Neural progenitor cell (in vitro differentiated cells): ENCODE results near the gene AATK. TPM values are rescaled to one million over a fixed set of nuclear protein-coding genes. Genes with fewer than 3 reads are reported as not detected.

ENCODE experiments used
- DNase-seq: peaks from one replicate; pipeline ENCODE4 v3.0.0-alpha.2; 2016; ENCODE audit warnings: low spot score
- H2AFZ ChIP-seq: fragments of 200-600 bp; sonication (generic); replicated peaks from 2 replicates; pipeline ENCODE4 v1.6.1; 2016; ENCODE audit warnings: antibody characterized with exemption
- H3F3A ChIP-seq: fragments of 200-600 bp; sonication (generic); 2 replicates; pipeline ENCODE4 v1.6.1; 2016; ENCODE audit warnings: antibody characterized with exemption, low read depth
- H3K27ac ChIP-seq: fragments of 200-600 bp; sonication (generic); 2 replicates; pipeline ENCODE4 v1.5.1; 2016; ENCODE audit warnings: mild to moderate bottlenecking
- H3K27me3 ChIP-seq: fragments of 200-600 bp; sonication (generic); 2 replicates; pipeline ENCODE4 v1.6.1; 2016; ENCODE audit warnings: mild to moderate bottlenecking, moderate library complexity
- H3K36me3 ChIP-seq: fragments of 200-600 bp; sonication (generic); 2 replicates; pipeline ENCODE4 v1.5.1; 2016
- H3K4me1 ChIP-seq: fragments of 200-600 bp; sonication (generic); 2 replicates; pipeline ENCODE4 v1.6.1; 2016; ENCODE audit warnings: mixed run types
- H3K4me2 ChIP-seq: fragments of 200-600 bp; sonication (generic); 2 replicates; pipeline ENCODE4 v1.6.1; 2016
- H3K4me3 ChIP-seq: fragments of 200-600 bp; sonication (generic); 2 replicates; pipeline ENCODE4 v1.5.1; 2016
- H3K79me2 ChIP-seq: fragments of 200-600 bp; sonication (generic); 2 replicates; pipeline ENCODE4 v1.6.1; 2016; ENCODE audit warnings: low read depth
- H3K9ac ChIP-seq: fragments of 200-600 bp; sonication (generic); 2 replicates; pipeline ENCODE4 v1.6.1; 2016
- H3K9me3 ChIP-seq: fragments of 200-600 bp; sonication (generic); 2 replicates; pipeline ENCODE4 v1.5.1; 2016; ENCODE audit warnings: low read depth
- H4K20me1 ChIP-seq: fragments of 200-600 bp; sonication (generic); 2 replicates; pipeline ENCODE4 v1.6.1; 2016; ENCODE audit warnings: low read depth
- H3K27ac Mint-ChIP-seq: 3 replicates; pipeline ENCODE4 v1.8.0; 2021; ENCODE audit warnings: mixed read lengths
- H3K27me3 Mint-ChIP-seq: 2 replicates; pipeline ENCODE4 v1.8.0; 2022; ENCODE audit warnings: low read depth, mild to moderate bottlenecking, inconsistent platforms, moderate library complexity, mixed read lengths; ENCODE audit not compliant: insufficient read depth
- H3K36me3 Mint-ChIP-seq: 3 replicates; pipeline ENCODE4 v1.8.0; 2021; ENCODE audit warnings: mixed read lengths
- H3K4me1 Mint-ChIP-seq: 3 replicates; pipeline ENCODE4 v1.8.0; 2021; ENCODE audit warnings: mixed read lengths
- H3K4me3 Mint-ChIP-seq: 3 replicates; pipeline ENCODE4 v1.8.0; 2021; ENCODE audit warnings: mild to moderate bottlenecking, moderate library complexity, mixed read lengths
- H3K9me3 Mint-ChIP-seq: 3 replicates; pipeline ENCODE4 v1.8.0; 2020; ENCODE audit warnings: mixed read lengths
- EZH2 ChIP-seq: fragments of 200-600 bp; sonication (generic); IDR thresholded peaks from 2 replicates; pipeline ENCODE4 v1.6.1; 2017; ENCODE audit warnings: antibody characterized with exemption, mild to moderate bottlenecking, moderate library complexity
- EZH2phosphoT487 ChIP-seq: fragments of 200-600 bp; sonication (generic); IDR thresholded peaks from 2 replicates; pipeline ENCODE4 v1.6.1; 2017; ENCODE audit warnings: antibody characterized with exemption
- total RNA-seq: library from RNA; depleted of rRNA; stranded (reverse); fragments of >200 nt; gene quantifications from 2 replicates; pipeline ENCODE4 v1.2.3, GENCODE V29; 2015; ENCODE audit warnings: low replicate concordance
- TF ChIP-seq, protein P1 (sequence below): fragments of 200-600 bp; sonication (generic); IDR thresholded peaks from 2 replicates; pipeline ENCODE4 v1.5.1; 2017; ENCODE audit warnings: antibody characterized with exemption, mild to moderate bottlenecking

The AATK gene
- total RNA-seq, 1 donor from 2014 or later: 0.32 TPM

DNA sequence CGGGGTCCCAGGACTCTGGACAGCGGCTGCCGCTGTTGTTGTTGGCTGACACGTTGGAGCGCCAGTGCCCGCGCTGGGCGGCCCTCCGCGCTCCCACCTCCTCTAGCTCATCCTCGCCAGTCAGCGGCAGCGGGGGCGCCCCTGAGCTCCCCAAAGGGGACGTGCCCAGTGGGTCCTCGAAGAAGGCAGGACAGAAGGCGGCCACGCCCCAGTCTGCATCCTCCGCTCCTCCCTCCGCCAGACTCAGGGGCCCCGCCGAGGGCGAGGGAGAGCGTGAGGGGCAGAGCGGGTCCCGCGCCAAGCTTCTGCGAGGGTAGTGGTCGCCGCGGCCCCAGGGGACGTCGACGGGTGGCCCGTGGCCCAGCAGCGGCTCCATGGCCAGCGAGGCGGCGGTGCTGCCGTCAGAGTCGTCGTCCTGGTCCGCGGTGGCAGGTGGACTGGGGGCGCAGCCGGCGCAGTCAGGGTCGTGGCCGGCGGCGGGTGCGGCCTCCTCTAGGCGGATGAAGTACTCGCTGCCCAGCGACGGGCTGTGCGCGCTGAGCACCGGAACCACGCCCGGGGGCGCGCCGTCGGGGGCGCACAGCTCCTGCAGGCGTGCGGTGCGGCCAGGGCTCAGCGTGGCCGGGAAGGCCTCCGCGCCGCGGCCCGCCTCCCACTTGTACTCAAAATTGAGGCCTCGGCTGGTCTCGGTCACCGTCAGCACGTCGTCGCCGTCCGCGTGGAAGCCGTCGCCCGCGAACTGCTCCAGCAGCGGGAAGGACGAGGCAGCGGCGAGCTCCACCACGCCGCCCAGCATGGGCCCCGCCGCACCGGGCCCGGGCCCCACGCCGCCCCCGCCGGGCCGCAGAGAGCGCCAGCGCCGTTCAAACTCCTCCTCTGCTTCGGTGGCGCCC is 43.9 kb downstream of the AATK start:
- Histone ChIP-seq H3K27ac (no peak overlapping the region), H3K9ac (no peak overlapping the region), H3K9me3 (no peaks in the 10 kb centered on the region), H2AFZ (no peak overlapping the region), H3K4me3 (no peak overlapping the region), H3K4me1 (no peaks in the 10 kb centered on the region), H3K79me2 (no peaks in the 10 kb centered on the region), H3F3A (peaks cover 10% of the 10 kb centered on the region), H3K4me2 (no peak overlapping the region), H3K36me3 (no peaks in the 10 kb centered on the region), H3K27me3 (peaks cover 14% of the 10 kb centered on the region), H4K20me1 (peaks cover 4% of the 10 kb centered on the region)
- Mint-ChIP-seq H3K27me3 (peaks cover 5% of the 10 kb centered on the region), H3K36me3 (peaks cover 2% of the 10 kb centered on the region), H3K4me3 (no peak overlapping the region), H3K4me1 (peaks cover 3% of the 10 kb centered on the region), H3K27ac (no peak overlapping the region), H3K9me3 (no peaks in the 10 kb centered on the region)
- TF ChIP-seq, protein P1, sequence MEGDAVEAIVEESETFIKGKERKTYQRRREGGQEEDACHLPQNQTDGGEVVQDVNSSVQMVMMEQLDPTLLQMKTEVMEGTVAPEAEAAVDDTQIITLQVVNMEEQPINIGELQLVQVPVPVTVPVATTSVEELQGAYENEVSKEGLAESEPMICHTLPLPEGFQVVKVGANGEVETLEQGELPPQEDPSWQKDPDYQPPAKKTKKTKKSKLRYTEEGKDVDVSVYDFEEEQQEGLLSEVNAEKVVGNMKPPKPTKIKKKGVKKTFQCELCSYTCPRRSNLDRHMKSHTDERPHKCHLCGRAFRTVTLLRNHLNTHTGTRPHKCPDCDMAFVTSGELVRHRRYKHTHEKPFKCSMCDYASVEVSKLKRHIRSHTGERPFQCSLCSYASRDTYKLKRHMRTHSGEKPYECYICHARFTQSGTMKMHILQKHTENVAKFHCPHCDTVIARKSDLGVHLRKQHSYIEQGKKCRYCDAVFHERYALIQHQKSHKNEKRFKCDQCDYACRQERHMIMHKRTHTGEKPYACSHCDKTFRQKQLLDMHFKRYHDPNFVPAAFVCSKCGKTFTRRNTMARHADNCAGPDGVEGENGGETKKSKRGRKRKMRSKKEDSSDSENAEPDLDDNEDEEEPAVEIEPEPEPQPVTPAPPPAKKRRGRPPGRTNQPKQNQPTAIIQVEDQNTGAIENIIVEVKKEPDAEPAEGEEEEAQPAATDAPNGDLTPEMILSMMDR: no peak
- TF ChIP-seq EZH2: no peak
- TF ChIP-seq EZH2phosphoT487: no peak
- DNase-seq: no peak

DNA sequence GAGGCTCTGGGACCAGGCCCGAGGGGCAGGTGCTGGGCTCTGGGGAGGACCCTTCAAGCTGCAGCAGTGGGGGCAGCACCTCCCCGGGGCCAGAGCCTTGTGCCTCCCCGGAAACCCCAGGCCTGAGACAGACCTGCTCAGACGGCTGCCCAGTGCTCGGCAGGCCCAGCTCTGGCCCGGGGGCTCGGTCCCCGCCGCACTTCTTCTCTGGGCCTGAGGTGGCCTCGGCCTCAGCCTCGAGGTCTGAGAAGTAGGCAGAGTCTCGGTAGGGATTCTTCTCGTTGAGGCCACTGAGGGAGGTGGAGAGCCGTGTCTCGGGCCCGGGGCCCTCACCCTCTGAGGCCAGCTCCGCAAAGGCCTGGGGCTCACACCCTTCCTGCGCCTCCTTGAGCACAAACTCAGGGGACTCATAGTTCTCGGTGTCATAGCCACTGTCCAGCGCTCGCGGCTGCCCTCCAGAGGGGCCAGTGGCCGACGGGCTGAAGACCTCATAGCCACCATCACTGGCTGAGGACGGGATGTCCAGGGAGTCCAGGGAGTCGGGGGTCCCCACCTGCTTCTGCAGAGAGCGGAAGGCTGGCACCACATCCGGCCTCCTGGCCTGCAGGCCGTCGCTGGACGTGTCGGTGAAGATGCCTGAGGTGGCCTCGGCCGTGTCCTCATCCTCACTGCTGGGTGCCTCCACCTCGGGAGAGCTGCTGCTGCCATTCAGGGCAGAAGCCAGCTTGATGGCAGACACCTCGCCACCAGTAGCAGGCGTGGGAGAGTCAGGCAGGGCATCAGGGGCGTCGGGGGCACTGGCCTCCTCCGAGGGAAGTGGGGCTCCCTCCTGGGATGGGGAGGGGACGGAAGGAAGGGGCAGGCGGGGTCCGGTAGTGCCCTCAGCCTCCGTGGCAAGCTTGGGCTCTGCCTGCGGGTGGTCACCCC is 45.1 kb downstream of the AATK start:
- H4K20me1 ChIP-seq: peaks cover 4% of the 10 kb centered on the region
- H3K9me3 ChIP-seq: no peaks in the 10 kb centered on the region
- H3K79me2 ChIP-seq: no peaks in the 10 kb centered on the region
- peaks cover 10% of the 10 kb centered on the region for H3F3A ChIP-seq
- H3K4me3 ChIP-seq: no peak overlapping the region
- H3K4me2 ChIP-seq: no peak overlapping the region
- Mint-ChIP-seq H3K4me3 (no peak overlapping the region), H3K4me1 (peaks cover 3% of the 10 kb centered on the region), H3K27ac (no peak overlapping the region), H3K9me3 (no peaks in the 10 kb centered on the region), H3K27me3 (peaks cover 7% of the 10 kb centered on the region), H3K36me3 (peaks cover 2% of the 10 kb centered on the region)
- no peaks in the 10 kb centered on the region for H3K36me3 ChIP-seq
- H3K9ac ChIP-seq: no peak overlapping the region
- no peak overlapping the region for H2AFZ ChIP-seq
- TF ChIP-seq EZH2phosphoT487: no peak
- no peaks in the 10 kb centered on the region for H3K4me1 ChIP-seq
- no peak for DNase-seq
- H3K27me3 ChIP-seq: peaks cover 14% of the 10 kb centered on the region
- no peak overlapping the region for H3K27ac ChIP-seq

DNA sequence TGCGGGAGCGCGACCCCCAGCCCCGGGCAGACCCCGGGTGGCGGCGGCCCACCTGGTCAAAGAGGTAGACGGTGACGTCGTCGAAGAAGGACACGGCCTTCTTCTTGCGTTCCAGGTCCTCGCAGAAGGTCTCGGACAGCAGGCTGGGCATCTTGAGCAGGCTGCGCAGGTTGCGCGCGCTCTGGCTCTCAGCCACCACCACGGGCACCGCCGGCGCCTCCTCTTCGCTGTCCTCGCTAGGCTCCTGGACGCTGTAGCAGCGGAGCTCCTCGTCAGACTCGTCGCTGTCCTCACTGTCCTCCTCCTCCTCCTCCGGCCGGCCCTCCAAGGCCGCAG is 45.9 kb downstream of the AATK start:
- no peaks in the 10 kb centered on the region for H3K79me2 ChIP-seq
- H3K9ac ChIP-seq: no peak overlapping the region
- Mint-ChIP-seq H3K27me3 (peaks cover 7% of the 10 kb centered on the region), H3K4me1 (peaks cover 3% of the 10 kb centered on the region), H3K9me3 (no peaks in the 10 kb centered on the region), H3K4me3 (no peak overlapping the region), H3K27ac (no peak overlapping the region), H3K36me3 (peaks cover 2% of the 10 kb centered on the region)
- H4K20me1 ChIP-seq: peaks cover 4% of the 10 kb centered on the region
- peaks cover 10% of the 10 kb centered on the region for H3F3A ChIP-seq
- TF ChIP-seq EZH2phosphoT487 (no peak), EZH2 (no peak)
- TF ChIP-seq, protein P1: no peak
- DNase-seq: peak; percentile 32
- H3K36me3 ChIP-seq: no peaks in the 10 kb centered on the region
- no peak overlapping the region for H2AFZ ChIP-seq
- peaks cover 14% of the 10 kb centered on the region for H3K27me3 ChIP-seq
- H3K4me1 ChIP-seq: no peaks in the 10 kb centered on the region
- no peak overlapping the region for H3K27ac ChIP-seq
- no peak overlapping the region for H3K4me2 ChIP-seq
- H3K4me3 ChIP-seq: no peak overlapping the region
- H3K9me3 ChIP-seq: no peaks in the 10 kb centered on the region
